ENCODE measurements around the gene SLC39A6. TPM values are rescaled to one million over a fixed set of nuclear protein-coding genes. Genes with fewer than 3 reads are reported as not detected.
"Not testable (repeated sequence)": the region's sequence is repeated elsewhere in the genome, so short reads cannot be mapped to it uniquely, and the experiment has no call there.

SLC39A6 gene
- total RNA-seq, 1 experiment from 2014 or later = 47.6 TPM

GRCh38 chr18:36085195-36085594 is 43.9 kb downstream of the SLC39A6 start:
- BruUV-seq (replicated peaks) = no TSS peak
- no peak overlapping the region for H3K27ac ChIP-seq (ENCODE audit: low read length)
- intact Hi-C loops (cut with micrococcal nuclease; ENCODE audit: unreplicated experiment) (no loop called here), in situ Hi-C loops (cut with HindIII; ENCODE audit: low pct_unique_long_range_greater_than_20kb, low sequenced_read_pairs) (no loop called here)
- ChIA-PET CTCF (no interaction called here), POLR2A (no interaction called here)
- H3K36me3 ChIP-seq (ENCODE audit: control insufficient read depth, insufficient read depth, low read length) = no peaks in the 10 kb centered on the region
- DNase-seq (ENCODE audit: low read depth, low spot score) = no peak
- no peaks in the 10 kb centered on the region for H3K4me1 ChIP-seq (ENCODE audit: control insufficient read depth, insufficient read depth, low read length)
- TF ChIP-seq SIN3A (IDR thresholded peaks at IDR 0.05; ENCODE audit: borderline replicate concordance, insufficient read depth, low read depth, low read length) (no peak), POLR2AphosphoS5 (IDR thresholded peaks at IDR 0.05; ENCODE audit: low read depth, low read length) (no peak), CTCF (IDR thresholded peaks at IDR 0.05) (no peak), TCF7L2 (IDR thresholded peaks at IDR 0.05; ENCODE audit: low read depth, low read length) (no peak), REST (IDR thresholded peaks at IDR 0.05; ENCODE audit: insufficient read depth in 1 of 2, low read depth in 2 of 2, low read length in 1 of 2) (no peak)
- H3K4me3 ChIP-seq (ENCODE audit: low read depth in 2 of 2, low read length in 2 of 2) = no peak overlapping the region
- no peak for ATAC-seq
- H3K27me3 ChIP-seq (ENCODE audit: control insufficient read depth, insufficient read depth, low read length) = no peaks in the 10 kb centered on the region
- H3K9me3 ChIP-seq (ENCODE audit: control insufficient read depth, insufficient read depth, low read depth, low read length) = no peaks in the 10 kb centered on the region

GRCh38 chr18:36083729-36084128 is 45.4 kb downstream of the SLC39A6 start:
- Histone ChIP-seq H3K4me1 (ENCODE audit: control insufficient read depth, insufficient read depth, low read length) (no peaks in the 10 kb centered on the region), H3K36me3 (ENCODE audit: control insufficient read depth, insufficient read depth, low read length) (no peaks in the 10 kb centered on the region), H3K9me3 (ENCODE audit: control insufficient read depth, insufficient read depth, low read depth, low read length) (no peaks in the 10 kb centered on the region), H3K4me3 (ENCODE audit: low read depth in 2 of 2, low read length in 2 of 2) (no peak overlapping the region), H3K27ac (ENCODE audit: low read length) (no peak overlapping the region), H3K27me3 (ENCODE audit: control insufficient read depth, insufficient read depth, low read length) (no peaks in the 10 kb centered on the region)
- POLR2A ChIA-PET = no interaction called here
- no peak for DNase-seq (ENCODE audit: low read depth, low spot score)
- intact Hi-C loops (cut with micrococcal nuclease; ENCODE audit: unreplicated experiment) = no loop called here
- no TSS peak for BruUV-seq (replicated peaks)
- ATAC-seq = no peak
- CTCF ChIA-PET = no interaction called here
- TF ChIP-seq TCF7L2 (IDR thresholded peaks at IDR 0.05; ENCODE audit: low read depth, low read length) (no peak), SIN3A (IDR thresholded peaks at IDR 0.05; ENCODE audit: borderline replicate concordance, insufficient read depth, low read depth, low read length) (no peak), POLR2AphosphoS5 (IDR thresholded peaks at IDR 0.05; ENCODE audit: low read depth, low read length) (no peak), REST (IDR thresholded peaks at IDR 0.05; ENCODE audit: insufficient read depth in 1 of 2, low read depth in 2 of 2, low read length in 1 of 2) (no peak), CTCF (IDR thresholded peaks at IDR 0.05) (no peak)
- in situ Hi-C loops (cut with HindIII; ENCODE audit: low pct_unique_long_range_greater_than_20kb, low sequenced_read_pairs) = no loop called here

- H3K9me3 ChIP-seq (ENCODE audit: control insufficient read depth, insufficient read depth, low read depth, low read length); in situ Hi-C loops (cut with HindIII; ENCODE audit: low pct_unique_long_range_greater_than_20kb, low sequenced_read_pairs); intact Hi-C loops (cut with micrococcal nuclease; ENCODE audit: unreplicated experiment); H3K27ac ChIP-seq (ENCODE audit: low read length); POLR2A ChIA-PET; H3K4me3 ChIP-seq (ENCODE audit: low read depth in 2 of 2, low read length in 2 of 2); CTCF ChIA-PET; ATAC-seq; DNase-seq (ENCODE audit: low read depth, low spot score); H3K36me3 ChIP-seq (ENCODE audit: control insufficient read depth, insufficient read depth, low read length); BruUV-seq (replicated peaks); H3K27me3 ChIP-seq (ENCODE audit: control insufficient read depth, insufficient read depth, low read length); H3K4me1 ChIP-seq (ENCODE audit: control insufficient read depth, insufficient read depth, low read length): not testable (repeated sequence)
These were observed 48.0 kb downstream of the SLC39A6 start for GRCh38 chr18:36081118-36081517.

Data from Panc1 (cell line).